Tibial artery (tissue), 4 donors: ENCODE measurements around the gene RRAGD.
A peak's percentile ranks its signal among the peaks of the same experiment; 100 is the strongest.

ENCODE experiments used
- DNase-seq, 2 donors: peaks; one replicate each; pipeline ENCODE4 v3.0.0-alpha.2; 2019
- H3K27ac ChIP-seq, 2 donors: fragments of 200-600 bp; sonication (generic) in 1 of 2; 1 replicate in 1 of 2; 2 replicates in 1 of 2; pipeline ENCODE4 v1.5.1; 2018 to 2019; ENCODE audit warnings: mild to moderate bottlenecking in 1 of 2
- H3K27me3 ChIP-seq, 2 donors: fragments of 200-600 bp; sonication (generic) in 1 of 2; one replicate each; pipeline versions ENCODE4 v1.5.1 to v1.6.0; 2016 to 2019
- H3K36me3 ChIP-seq, 3 donors: fragments of 200-600 bp; sonication (generic) in 2 of 3; one replicate each; pipeline ENCODE4 v1.5.1; 2016 to 2019; ENCODE audit warnings: mild to moderate bottlenecking in 2 of 3
- H3K4me1 ChIP-seq, 4 donors: fragments of 200-600 bp; sonication (generic) in 2 of 4; 1 replicate in 3 of 4; 2 replicates in 1 of 4; pipeline ENCODE4 v1.5.1; 2016 to 2019
- H3K4me3 ChIP-seq, 2 donors: fragments of 200-600 bp; sonication (generic) in 1 of 2; 1 replicate in 1 of 2; 2 replicates in 1 of 2; pipeline ENCODE4 v1.5.1; 2018 to 2019; ENCODE audit warnings: mild to moderate bottlenecking in 2 of 2
- H3K9me3 ChIP-seq, 3 donors: fragments of 200-600 bp; sonication (generic) in 1 of 3; one replicate each; pipeline ENCODE4 v1.5.1; 2016 to 2019
- CTCF ChIP-seq, 2 experiments: fragments of 200-600 bp in 1 of 2; fragments of 450-650 bp in 1 of 2; IDR thresholded peaks; one replicate each; pipeline ENCODE4 v1.5.1; 2017 to 2019; ENCODE audit warnings: antibody characterized with exemption in 2 of 2, mild to moderate bottlenecking in 1 of 2, moderate library complexity in 1 of 2
- intact Hi-C: fragments of 100-400 bp; cut with DNase I; formaldehyde crosslinking; loops from one replicate; pipeline ENCODE4 v1.15.0; 2023; ENCODE audit warnings: low total_unique reads

Gene RRAGD

GRCh38 chr6:89436226-89436625 lies 24.2 kb upstream of the RRAGD start:
- Histone ChIP-seq H3K9me3 (no peaks in the 10 kb centered on the region), H3K27me3 (no peaks in the 10 kb centered on the region), H3K4me3 (no peak overlapping the region), H3K4me1 (peaks cover 0 to 23% (median 9%) of the 10 kb centered on the region in 4 donors), H3K36me3 (no peaks in the 10 kb centered on the region), H3K27ac (no peak overlapping the region)
- no peak for TF ChIP-seq CTCF (IDR thresholded peaks at IDR 0.05)
- no peak for DNase-seq
- intact Hi-C loops: no loop called here

GRCh38 chr6:89434954-89435353 lies 22.9 kb upstream of the RRAGD start:
- Histone ChIP-seq H3K9me3 (no peaks in the 10 kb centered on the region), H3K27me3 (no peaks in the 10 kb centered on the region), H3K4me1 (peaks cover 0 to 23% (median 9%) of the 10 kb centered on the region in 4 donors), H3K36me3 (no peaks in the 10 kb centered on the region), H3K27ac (peak overlapping the region in 1 of 2 donors; percentile 22), H3K4me3 (no peak overlapping the region)
- DNase-seq: no peak
- no peak for TF ChIP-seq CTCF (IDR thresholded peaks at IDR 0.05)
- intact Hi-C loops: no loop called here

- intact Hi-C loops: no loop called here
- no peaks in the 10 kb centered on the region for H3K27me3 ChIP-seq
- peaks cover 0 to 23% (median 9%) of the 10 kb centered on the region in 4 donors for H3K4me1 ChIP-seq
- peak overlapping the region; percentile 76 to 94 for H3K4me3 ChIP-seq
- H3K27ac ChIP-seq: peak overlapping the region; percentile 76 to 79
- TF ChIP-seq CTCF (IDR thresholded peaks at IDR 0.05): no peak
- H3K36me3 ChIP-seq: no peaks in the 10 kb centered on the region
- DNase-seq: no peak
- H3K9me3 ChIP-seq: no peaks in the 10 kb centered on the region
These were observed 22.1 kb upstream of the RRAGD start for GRCh38 chr6:89434150-89434499.

GRCh38 chr6:89433252-89434149 lies 21.4 kb upstream of the RRAGD start:
- H3K4me3 ChIP-seq: peak overlapping the region; percentile 76 to 94
- no peaks in the 10 kb centered on the region for H3K36me3 ChIP-seq
- DNase-seq: peak; percentile 37 to 68
- H3K4me1 ChIP-seq: peaks cover 0 to 23% (median 9%) of the 10 kb centered on the region in 4 donors
- H3K27me3 ChIP-seq: no peaks in the 10 kb centered on the region
- no peak for TF ChIP-seq CTCF (IDR thresholded peaks at IDR 0.05)
- intact Hi-C loops: loop anchor here (1.0 kb wide), 1 partner anchor 177 kb away; no protein-coding TSS in a partner anchor
- H3K9me3 ChIP-seq: no peaks in the 10 kb centered on the region
- peak overlapping the region; percentile 76 to 79 for H3K27ac ChIP-seq

GRCh38 chr6:89432875-89433251 lies 20.8 kb upstream of the RRAGD start, which contains the start of gene ANKRD6:
Gene ANKRD6 (plus strand): TSS chr6:89433152. CDS start chr6:89566977, 133,825 bp downstream.
- peak; percentile 76 to 81 for DNase-seq

More at GRCh38 chr6:89432875-89433251, 20.8 kb upstream of the RRAGD start, which contains the start of gene ANKRD6:
- Histone ChIP-seq H3K27ac (peak within 1 kb of the TSS; percentile 76 to 79), H3K4me1 (peaks cover 0 to 23% (median 9%) of the 10 kb centered on the region in 4 donors), H3K27me3 (no peaks in the 10 kb centered on the region), H3K9me3 (no peaks in the 10 kb centered on the region), H3K4me3 (peak within 1 kb of the TSS; percentile 76 to 94), H3K36me3 (no peaks in the 10 kb centered on the region)
- intact Hi-C loops: loop anchor here (1.0 kb wide), 1 partner anchor 177 kb away; no protein-coding TSS in a partner anchor
- peak; percentile 83 to 98 for TF ChIP-seq CTCF (IDR thresholded peaks at IDR 0.05)
